HepG2 (cell line): Measurements from ENCODE around the gene DDN. TPM values are rescaled to one million over a fixed set of nuclear protein-coding genes. Genes with fewer than 3 reads are reported as not detected.
A peak's percentile ranks its signal among the peaks of the same experiment; 100 is the strongest.

Source experiments
- ATAC-seq: fragments of 200-7000 bp; cut with Tn5 transposase; 3 replicates; pipeline ENCODE4 v1.9.1; 2020; ENCODE audit warnings: mild to moderate bottlenecking, moderate library complexity
- BruUV-seq: library from RNA; stranded (reverse); fragments of 400-500 nt; replicated peaks from 2 replicates; lab custom pipeline; 2021; lab: Mats Ljungman, UMichigan
- CTCF ChIA-PET: fragments of 300-600 bp; formaldehyde crosslinking; extraction: SDS; loops from one replicate; lab custom pipeline; 2021; ENCODE audit warnings: low total read pairs, inconsistent platforms, low intra/inter-chr PET ratio; lab: Yijun Ruan, JAX
- POLR2A ChIA-PET: fragments of 350-600 bp; sonication (Branson Sonifier 250); formaldehyde crosslinking; loops from one replicate; lab custom pipeline; 2020; ENCODE audit warnings: antibody characterized with exemption, inconsistent platforms; lab: Yijun Ruan, JAX
- DNase-seq: peaks from one replicate; pipeline ENCODE4 v3.0.0-alpha.2; 2015; ENCODE audit warnings: low spot score
- FAIRE-seq: peaks from 3 replicates; lab custom pipeline; 2011; peaks lifted over from hg19 to GRCh38; lab: Jason Lieb, UNC
- H2AFZ ChIP-seq: one replicate; pipeline ENCODE4 v1.6.1; 2011; ENCODE audit warnings: low read length, inconsistent platforms
- H3K27ac ChIP-seq: fragments of 300-600 bp; 3 replicates; pipeline ENCODE4 v1.8.0; 2011; ENCODE audit warnings: mixed run types, mild to moderate bottlenecking, mixed read lengths, low read length, inconsistent platforms; ENCODE audit not compliant: insufficient read depth; ENCODE audit errors: extremely low read length
- H3K27me3 ChIP-seq, 2 experiments: fragments of 200-600 bp in 1 of 2; 2 replicates in 1 of 2; 3 replicates in 1 of 2; pipeline versions ENCODE4 v1.6.0 to v1.8.0; 2011; ENCODE audit warnings: low read length in 2 of 2, mild to moderate bottlenecking in 2 of 2, moderate library complexity in 2 of 2, inconsistent platforms in 1 of 2; ENCODE audit not compliant: insufficient read depth in 2 of 2, control insufficient read depth in 1 of 2
- H3K36me3 ChIP-seq, 2 experiments: fragments of 200-600 bp in 1 of 2; replicated peaks in 1 of 2; 2 replicates in 1 of 2; 3 replicates in 1 of 2; pipeline versions ENCODE4 v1.5.1 to v1.8.0; 2011; ENCODE audit warnings: low read length in 2 of 2, inconsistent platforms in 1 of 2; ENCODE audit not compliant: insufficient read depth in 2 of 2, control insufficient read depth in 1 of 2
- H3K4me1 ChIP-seq: 2 replicates; pipeline ENCODE4 v1.5.1; 2012; ENCODE audit warnings: low read length, inconsistent platforms; ENCODE audit not compliant: insufficient read depth
- H3K4me2 ChIP-seq: 2 replicates; pipeline ENCODE4 v1.6.0; 2011; ENCODE audit warnings: low read depth, low read length, inconsistent platforms
- H3K4me3 ChIP-seq, 3 experiments: fragments of 200-600 bp in 1 of 3; sonication (generic), shearing (Covaris generic) in 1 of 3; replicated peaks in 1 of 3; 2 replicates each; pipeline ENCODE4 v1.5.1; 2011 to 2016; ENCODE audit warnings: low read length in 3 of 3, inconsistent platforms in 2 of 3, low read depth in 2 of 3, mild to moderate bottlenecking in 2 of 3, control low read depth in 1 of 3, mixed read lengths in 1 of 3; ENCODE audit not compliant: insufficient read depth in 1 of 3
- H3K79me2 ChIP-seq: one replicate; pipeline ENCODE4 v1.6.1; 2011; ENCODE audit warnings: low read length, inconsistent platforms; ENCODE audit not compliant: insufficient read depth
- H3K9ac ChIP-seq: 2 replicates; pipeline ENCODE4 v1.6.0; 2011; ENCODE audit warnings: mild to moderate bottlenecking, low read depth, low read length, inconsistent platforms; ENCODE audit not compliant: insufficient read depth
- H3K9me3 ChIP-seq: 2 replicates; pipeline ENCODE4 v1.5.1; 2012; ENCODE audit warnings: mild to moderate bottlenecking, low read length
- H4K20me1 ChIP-seq: 2 replicates; pipeline ENCODE4 v1.6.0; 2011; ENCODE audit warnings: inconsistent platforms, mild to moderate bottlenecking, low read length, moderate library complexity; ENCODE audit not compliant: insufficient read depth
- BCL6 ChIP-seq: IDR thresholded peaks from 2 replicates; pipeline ENCODE4 v1.6.1; 2016; ENCODE audit warnings: missing genetic modification reagents, missing compliant biosample characterization
- HNF4A ChIP-seq: sonication (generic); formaldehyde crosslinking; IDR thresholded peaks from 2 replicates; pipeline ENCODE4 v1.4.0; 2020; ENCODE audit warnings: missing genetic modification reagents
- ZNF44 ChIP-seq: sonication (generic); formaldehyde crosslinking; IDR thresholded peaks from 2 replicates; pipeline ENCODE4 v1.5.1; 2020; ENCODE audit warnings: mild to moderate bottlenecking, missing genetic modification reagents
- ZNF710 ChIP-seq: sonication (generic); formaldehyde crosslinking; IDR thresholded peaks from 2 replicates; pipeline ENCODE4 v1.5.0; 2020; ENCODE audit warnings: mild to moderate bottlenecking, missing genetic modification reagents, borderline replicate concordance
- WGBS: methylation state at CpG from one replicate; pipeline ENCODE4 v1.1.6; 2017; ENCODE audit warnings: low lambda C conversion rate; 5-methylcytosine and 5-hydroxymethylcytosine counted together
- in situ Hi-C: cut with HindIII; loops from 2 replicates; pipeline ENCODE4 v1.10.0; 2017; ENCODE audit warnings: low pct_unique_long_range_greater_than_20kb; ENCODE audit not compliant: extremely low pct_ligation_motif_present
- intact Hi-C: fragments of 100-400 bp; cut with micrococcal nuclease; formaldehyde crosslinking; loops from one replicate; pipeline ENCODE4 v1.10.0; 2022; ENCODE audit not compliant: unreplicated experiment
- polyA plus RNA-seq, 8 experiments: library from polyadenylated mRNA; depleted of rRNA in 3 of 8; stranded (reverse) in 7 of 8; unstranded in 1 of 8; fragments of >200 nt; fragmentation: Illumina TruSeq in 4 of 8; extraction: Trizol in 4 of 8; gene quantifications; 2 replicates each; pipeline versions ENCODE4 v1.2.1 to v1.2.3, GENCODE V29; 2011 to 2016; ENCODE audit warnings: low read depth in 4 of 8, missing spikeins in 1 of 8, mixed read lengths in 1 of 8; ENCODE audit not compliant: insufficient read depth in 1 of 8
- total RNA-seq, 5 experiments: library from RNA; depleted of rRNA; stranded (reverse); fragments of >200 nt; fragmentation: Illumina TruSeq; extraction: Trizol; gene quantifications; 2 replicates each; pipeline ENCODE4 v1.2.3, GENCODE V29; 2016; ENCODE audit warnings: low read depth in 1 of 5

Gene DDN
- total and polyA plus RNA-seq, 2 of the 13 experiments (the other 11 are each of a cell fraction or from before 2014, with no cell fraction given) = 0.24 to 0.53 TPM

- Histone ChIP-seq H3K27me3 (peaks cover 10 to 56% of the 10 kb centered on the region in 2 experiments; a peak in 4 of 5 replicates), H3K4me3 (peak overlapping the region in 1 of 3 experiments; percentile 40; a peak in 1 of 6 replicates), H2AFZ (no peak overlapping the region), H3K36me3 (no peaks in the 10 kb centered on the region), H4K20me1 (no peaks in the 10 kb centered on the region), H3K79me2 (no peaks in the 10 kb centered on the region), H3K9ac (no peak overlapping the region), H3K4me2 (peak overlapping the region; percentile 60), H3K4me1 (peaks cover 51% of the 10 kb centered on the region), H3K27ac (no peak overlapping the region), H3K9me3 (no peaks in the 10 kb centered on the region)
- intact Hi-C loops (loop anchor here (5.0 kb wide), 1 partner anchor 573 kb away; the partner anchor contains the start of gene MCRS1), in situ Hi-C loops (no loop called here)
- ATAC-seq (no peak), DNase-seq (no peak), FAIRE-seq (peak; percentile 46)
- BruUV-seq = no TSS peak
- WGBS = 37% methylated on average over 27 of the region's 32 CpGs
- POLR2A ChIA-PET = interaction anchor here (0.6 kb wide), 1 partner anchor 242 kb away, joined by 3 read pairs; no protein-coding TSS in a partner anchor
- TF ChIP-seq ZNF44 (CRISPR knock-in tag) (no peak), ZNF710 (no peak), BCL6 (CRISPR knock-in tag) (peak; percentile 73), HNF4A (peak; percentile 24; the same call in 1 of the 2 replicates)
- TF ChIP-seq, all 625 proteins: peak for 2
- CTCF ChIA-PET = interaction anchor here (1.0 to 1.3 kb wide), 3 partner anchors 14 to 60 kb away, joined by 4 to 11 read pairs (median 5); no protein-coding TSS in a partner anchor
Observed at GRCh38 chr12:48994224-48995085, 4.7 kb downstream of the DDN start.
